Measurements from ENCODE around the gene RFESD.
A peak's percentile ranks its signal among the peaks of the same experiment; 100 is the strongest.
"Not testable (repeated sequence)": the region's sequence is repeated elsewhere in the genome, so short reads cannot be mapped to it uniquely, and the experiment has no call there.

Gene RFESD

DNA sequence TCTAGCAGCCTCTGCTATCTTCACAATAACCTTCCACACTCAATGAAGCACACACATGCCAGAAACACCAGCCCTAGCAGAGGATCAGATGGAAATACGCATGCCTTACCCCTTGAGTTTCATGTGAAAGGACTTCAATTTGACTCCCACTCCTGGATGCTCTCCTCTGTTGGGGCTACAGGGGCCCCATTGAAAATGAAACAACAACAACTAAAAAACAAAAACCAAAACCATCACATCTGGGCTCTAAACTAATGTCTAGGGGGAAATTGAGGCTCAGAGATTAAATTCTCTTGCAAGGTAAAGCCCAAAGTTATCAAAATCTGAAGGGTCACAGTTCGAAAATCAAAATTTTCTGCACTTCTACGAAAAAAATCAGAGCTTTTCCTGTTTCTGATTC, 7.9 kb upstream of the RFESD start:
- TF ChIP-seq, protein P1, sequence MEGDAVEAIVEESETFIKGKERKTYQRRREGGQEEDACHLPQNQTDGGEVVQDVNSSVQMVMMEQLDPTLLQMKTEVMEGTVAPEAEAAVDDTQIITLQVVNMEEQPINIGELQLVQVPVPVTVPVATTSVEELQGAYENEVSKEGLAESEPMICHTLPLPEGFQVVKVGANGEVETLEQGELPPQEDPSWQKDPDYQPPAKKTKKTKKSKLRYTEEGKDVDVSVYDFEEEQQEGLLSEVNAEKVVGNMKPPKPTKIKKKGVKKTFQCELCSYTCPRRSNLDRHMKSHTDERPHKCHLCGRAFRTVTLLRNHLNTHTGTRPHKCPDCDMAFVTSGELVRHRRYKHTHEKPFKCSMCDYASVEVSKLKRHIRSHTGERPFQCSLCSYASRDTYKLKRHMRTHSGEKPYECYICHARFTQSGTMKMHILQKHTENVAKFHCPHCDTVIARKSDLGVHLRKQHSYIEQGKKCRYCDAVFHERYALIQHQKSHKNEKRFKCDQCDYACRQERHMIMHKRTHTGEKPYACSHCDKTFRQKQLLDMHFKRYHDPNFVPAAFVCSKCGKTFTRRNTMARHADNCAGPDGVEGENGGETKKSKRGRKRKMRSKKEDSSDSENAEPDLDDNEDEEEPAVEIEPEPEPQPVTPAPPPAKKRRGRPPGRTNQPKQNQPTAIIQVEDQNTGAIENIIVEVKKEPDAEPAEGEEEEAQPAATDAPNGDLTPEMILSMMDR (IDR thresholded peaks at IDR 0.05; ENCODE audit: extremely low read depth, missing control alignments): no peak
- DNase-seq (ENCODE audit: low spot score): no peak

DNA sequence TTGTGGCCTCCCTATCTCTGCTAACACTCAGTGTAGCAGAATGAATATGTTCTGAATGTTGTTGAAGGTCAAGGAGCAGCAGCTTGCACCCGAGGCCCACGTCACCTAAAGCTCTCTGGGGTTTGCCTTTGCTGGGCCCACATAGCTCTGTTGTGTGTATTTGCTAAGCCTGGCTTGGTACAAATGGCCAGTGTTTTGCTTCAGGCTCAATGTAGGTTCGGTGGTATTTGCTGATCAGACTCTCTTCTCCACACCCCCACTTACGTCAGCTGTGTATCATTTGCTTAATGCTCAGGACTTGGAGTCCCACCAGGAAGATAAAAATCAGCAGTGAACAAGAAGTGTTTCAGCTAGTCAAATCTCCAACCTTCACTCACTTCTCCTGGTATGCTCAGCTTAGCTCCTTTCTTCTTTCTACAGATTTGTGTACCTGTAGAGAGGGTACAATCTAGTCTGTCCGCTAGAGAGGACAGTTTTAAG, 4.8 kb upstream of the RFESD start:
- no peak for DNase-seq (ENCODE audit: low spot score)

DNA sequence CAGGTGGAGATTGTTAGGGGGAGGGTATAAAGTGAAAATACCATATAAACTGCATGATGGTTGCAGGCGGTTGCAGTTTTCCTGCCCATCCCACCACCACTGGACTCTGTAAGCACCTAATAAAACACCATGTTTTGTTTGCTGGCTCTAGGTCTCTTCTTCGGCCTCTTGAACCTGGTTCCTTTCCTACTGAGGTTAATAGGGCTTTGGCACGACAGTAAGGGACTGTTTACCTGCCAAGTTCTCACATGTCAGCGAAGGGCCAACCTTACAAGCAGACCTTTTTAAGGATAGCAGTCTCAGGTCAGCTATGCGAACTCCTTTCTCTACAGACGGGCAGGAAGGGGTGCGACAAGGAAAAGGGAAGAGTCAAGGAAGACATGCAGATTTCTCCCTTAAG, 3.4 kb upstream of the RFESD start:
- no peak for DNase-seq (ENCODE audit: low spot score)
- TF ChIP-seq, protein P1 (IDR thresholded peaks at IDR 0.05; ENCODE audit: extremely low read depth, missing control alignments): no peak

More for the DNA sequence above, 4.8 kb upstream of the RFESD start:
- TF ChIP-seq, protein P1 (IDR thresholded peaks at IDR 0.05; ENCODE audit: extremely low read depth, missing control alignments): no peak

DNA sequence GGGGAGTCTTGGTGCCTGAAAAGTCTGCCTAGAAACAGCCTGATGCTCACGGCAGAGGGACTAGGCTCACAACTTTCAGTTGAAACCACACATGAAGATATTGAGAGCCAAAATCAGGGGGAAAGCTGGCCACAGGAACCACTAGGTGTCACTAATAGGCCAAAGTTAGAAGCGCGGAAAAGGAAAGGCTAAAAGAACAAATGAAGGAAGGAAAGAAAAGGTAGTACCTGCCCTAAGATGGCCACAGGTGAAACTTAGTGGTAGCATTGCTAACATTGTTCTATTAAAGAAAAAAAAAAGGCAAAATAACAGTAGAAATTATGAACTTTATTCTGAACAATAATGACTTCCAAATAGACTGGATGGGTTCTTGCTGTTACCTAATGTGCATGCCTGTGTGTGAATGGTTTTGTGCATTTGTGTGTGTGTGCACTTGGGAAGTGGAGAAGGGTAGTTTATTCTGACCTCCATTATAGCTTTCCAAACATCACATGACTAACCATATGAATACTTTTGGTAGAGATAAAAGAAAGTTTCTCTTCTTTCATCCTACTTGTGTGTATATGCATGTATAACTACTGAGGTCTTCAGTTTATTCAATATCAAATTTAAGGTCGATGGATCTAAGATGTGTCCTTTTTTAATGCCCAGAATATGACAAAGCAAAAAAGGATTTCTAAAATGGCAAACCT, 2.1 kb upstream of the RFESD start:
- TF ChIP-seq, protein P1 (IDR thresholded peaks at IDR 0.05; ENCODE audit: extremely low read depth, missing control alignments): peak; percentile 70
- peak; percentile 59 for DNase-seq (ENCODE audit: low spot score)

DNA sequence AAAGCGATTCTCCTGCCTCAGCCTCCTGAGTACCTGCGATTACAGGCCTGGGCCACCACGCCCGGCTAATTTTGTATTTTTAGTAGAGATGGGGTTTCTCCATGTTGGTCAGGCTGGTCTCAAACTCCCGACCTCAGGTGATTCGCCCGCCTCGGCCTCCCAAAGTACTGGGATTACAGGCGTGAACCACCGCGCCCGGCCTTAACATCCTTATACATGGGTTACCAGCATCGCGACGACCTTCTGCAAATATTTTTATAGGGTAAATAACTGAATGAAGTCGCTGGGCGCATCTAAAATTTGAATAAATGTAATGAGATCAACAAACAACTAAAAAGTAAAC, 380 bp upstream of the RFESD start:
- not testable (repeated sequence) for DNase-seq (ENCODE audit: low spot score)

DNA sequence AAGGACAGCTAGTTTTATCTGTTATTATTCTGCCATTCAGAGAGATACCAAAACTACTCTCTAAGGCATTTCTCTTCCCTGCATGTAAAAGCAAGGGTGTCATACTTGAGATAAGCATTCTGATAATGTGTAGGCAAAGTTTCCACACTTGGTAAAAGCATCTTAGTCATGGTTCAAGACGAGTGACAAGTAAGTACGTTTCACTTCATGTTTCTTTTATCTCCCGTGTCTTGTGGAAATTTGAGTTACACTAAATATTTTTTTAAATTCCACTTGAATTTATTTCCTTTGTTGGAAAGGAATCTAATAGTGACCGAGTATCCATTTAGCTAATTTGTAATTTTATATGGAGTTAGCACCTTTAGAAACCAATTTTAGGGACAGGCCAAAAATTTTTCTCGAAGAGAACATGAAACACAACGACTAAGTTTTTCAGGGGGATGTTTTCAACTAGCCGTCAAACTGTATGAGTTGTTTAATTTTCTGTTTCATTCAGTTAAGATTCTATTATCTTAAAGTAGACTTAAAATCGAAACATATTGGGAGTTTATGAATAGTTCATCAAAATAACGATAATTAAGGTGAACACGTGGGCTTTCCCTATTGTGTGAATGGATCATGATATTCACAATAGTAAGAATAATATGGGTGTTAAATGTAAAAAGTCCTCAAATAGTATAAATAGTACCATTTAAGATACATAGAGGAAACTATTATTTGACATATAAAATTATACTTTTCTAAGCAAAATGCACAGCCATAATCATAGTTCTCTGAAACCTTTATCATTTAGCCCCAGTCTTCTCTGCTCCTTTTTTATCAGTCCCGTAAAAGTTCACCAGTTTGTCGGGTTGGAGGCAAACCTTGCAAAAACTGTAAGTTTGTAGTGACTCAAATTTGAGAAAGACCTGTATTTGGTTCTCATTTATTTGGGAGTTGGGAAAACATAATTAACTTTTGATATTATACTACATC, 1.6 kb downstream of the RFESD start:
- TF ChIP-seq, protein P1 (IDR thresholded peaks at IDR 0.05; ENCODE audit: extremely low read depth, missing control alignments): no peak
- DNase-seq (ENCODE audit: low spot score): no peak

DNA sequence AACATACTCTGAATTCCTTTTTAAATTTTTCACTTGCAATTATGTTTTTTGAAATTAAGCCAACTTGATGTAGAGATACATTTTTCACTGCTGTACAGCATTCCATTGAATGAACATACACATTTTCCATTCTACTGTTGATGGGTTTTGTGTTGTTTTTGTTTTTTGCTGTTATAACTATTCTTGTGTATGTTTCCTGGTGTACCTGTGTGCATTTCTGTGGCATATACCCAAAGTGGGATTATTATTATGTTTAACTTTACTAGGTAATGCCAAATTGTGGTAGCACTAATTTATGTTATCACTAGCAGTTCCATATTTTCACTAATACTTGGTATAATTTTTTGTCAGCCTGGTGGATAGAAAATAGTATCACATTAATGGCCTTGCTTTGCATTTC, 2.7 kb downstream of the RFESD start:
- DNase-seq (ENCODE audit: low spot score): no peak
- TF ChIP-seq, protein P1 (IDR thresholded peaks at IDR 0.05; ENCODE audit: extremely low read depth, missing control alignments): no peak
